ENCODE data around the gene EYS.
"Not testable (repeated sequence)": the region's sequence is repeated elsewhere in the genome, so short reads cannot be mapped to it uniquely, and the experiment has no call there.

Gene EYS

DNA sequence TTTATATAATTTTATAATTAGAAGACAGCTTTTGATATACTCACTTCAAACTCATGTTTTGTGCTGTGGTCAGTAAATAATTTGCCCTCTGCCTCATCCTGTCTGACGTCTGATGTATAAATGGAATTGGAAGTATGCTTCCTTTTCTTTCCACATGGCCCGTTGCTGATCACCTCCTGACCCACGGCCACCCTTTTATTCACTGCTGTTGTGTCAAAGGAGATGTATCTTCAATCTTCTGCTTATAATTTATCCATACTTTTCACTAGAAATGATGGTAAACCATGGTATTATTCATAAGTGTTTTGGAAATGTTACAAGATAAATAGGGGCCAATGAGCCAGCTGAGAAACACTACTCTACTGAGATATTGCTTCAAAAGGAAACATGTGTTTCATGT is 1229.6 kb downstream of the EYS start:
- no peaks in the 10 kb centered on the region for H3K9me3 ChIP-seq (ENCODE audit: control insufficient read depth, low read length)
- no peak overlapping the region for H3K4me3 ChIP-seq (ENCODE audit: low read length)
- no peaks in the 10 kb centered on the region for H3K36me3 ChIP-seq (ENCODE audit: control insufficient read depth, insufficient read depth, low read length, severe bottlenecking)
- DNase-seq (ENCODE audit: low read depth), result no peak
- no peaks in the 10 kb centered on the region for H3K27me3 ChIP-seq (replicated peaks; ENCODE audit: control insufficient read depth, insufficient read depth, low read length)
- H3K9ac ChIP-seq (ENCODE audit: low read length), result no peak overlapping the region
- H3K4me1 ChIP-seq (ENCODE audit: control insufficient read depth, insufficient read depth, low read length), result peaks cover 11% of the 10 kb centered on the region

DNA sequence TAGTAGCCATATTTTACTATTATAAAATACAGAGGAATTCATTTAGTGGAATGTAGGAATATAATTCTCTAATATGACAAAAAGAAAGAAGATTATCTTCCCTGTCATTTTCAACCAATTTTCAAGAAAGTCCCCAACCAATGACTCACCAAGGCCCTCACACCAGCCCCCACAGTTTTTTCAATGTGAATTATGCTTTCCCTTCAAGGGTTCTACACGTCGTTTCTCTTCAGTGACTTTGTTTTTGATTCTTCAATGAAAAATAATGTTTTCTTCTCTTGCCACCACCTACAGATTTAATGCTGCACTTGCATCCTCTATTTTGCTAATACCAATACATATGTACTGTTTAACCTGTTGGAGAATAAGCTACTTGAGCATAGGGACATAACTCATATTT is 1230.1 kb downstream of the EYS start:
- DNase-seq (ENCODE audit: low read depth), result no peak
- Histone ChIP-seq H3K9me3 (ENCODE audit: control insufficient read depth, low read length) (no peaks in the 10 kb centered on the region), H3K36me3 (ENCODE audit: control insufficient read depth, insufficient read depth, low read length, severe bottlenecking) (no peaks in the 10 kb centered on the region), H3K4me3 (ENCODE audit: low read length) (no peak overlapping the region), H3K4me1 (ENCODE audit: control insufficient read depth, insufficient read depth, low read length) (peaks cover 11% of the 10 kb centered on the region), H3K27me3 (replicated peaks; ENCODE audit: control insufficient read depth, insufficient read depth, low read length) (no peaks in the 10 kb centered on the region), H3K9ac (ENCODE audit: low read length) (no peak overlapping the region)

DNA sequence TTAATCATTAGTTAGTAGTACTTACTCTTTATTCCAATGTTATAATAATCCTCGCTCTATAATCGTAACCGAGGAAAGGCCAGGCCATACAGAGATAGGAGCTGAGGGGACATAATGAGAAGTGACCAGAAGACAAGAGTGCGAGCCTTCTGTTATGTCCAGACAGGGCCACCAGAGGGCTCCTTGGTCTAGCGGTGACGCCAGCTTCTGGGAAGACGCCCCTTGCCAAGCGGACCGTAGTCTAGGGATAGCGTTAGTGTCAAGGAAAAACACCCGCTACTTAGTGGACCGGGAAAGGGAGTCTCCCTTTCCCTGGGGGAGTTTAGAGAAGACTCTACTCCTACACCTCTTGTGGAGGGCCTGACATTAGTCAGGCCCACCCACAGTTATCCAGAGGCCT is 1237.6 kb downstream of the EYS start:
- not testable (repeated sequence) for H3K4me1 ChIP-seq (ENCODE audit: control insufficient read depth, insufficient read depth, low read length); H3K9ac ChIP-seq (ENCODE audit: low read length); DNase-seq (ENCODE audit: low read depth); H3K4me3 ChIP-seq (ENCODE audit: low read length); H3K36me3 ChIP-seq (ENCODE audit: control insufficient read depth, insufficient read depth, low read length, severe bottlenecking); H3K27me3 ChIP-seq (replicated peaks; ENCODE audit: control insufficient read depth, insufficient read depth, low read length)
- H3K9me3 ChIP-seq (ENCODE audit: control insufficient read depth, low read length), result peaks cover 11% of the 10 kb centered on the region

DNA sequence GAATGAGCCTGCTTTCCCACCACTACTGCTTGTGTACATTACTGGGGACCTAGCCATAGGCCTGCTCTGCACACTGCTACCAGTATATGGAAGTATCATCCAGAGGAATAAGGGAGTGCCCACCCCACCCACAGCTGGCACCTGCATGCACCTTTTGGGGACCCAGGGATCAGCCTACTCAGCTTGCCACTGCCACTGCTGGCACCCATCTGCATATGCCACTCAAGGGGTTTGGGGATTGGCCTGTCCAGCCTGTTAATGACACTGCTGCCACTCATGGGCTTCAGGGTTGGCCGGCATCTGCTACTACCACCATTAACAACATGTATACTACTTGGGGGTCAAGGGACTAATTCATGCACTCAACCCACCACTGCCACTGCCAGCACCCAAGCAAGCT is 1239.4 kb downstream of the EYS start:
- no peak overlapping the region for H3K4me3 ChIP-seq (ENCODE audit: low read length)
- H3K36me3 ChIP-seq (ENCODE audit: control insufficient read depth, insufficient read depth, low read length, severe bottlenecking), result no peaks in the 10 kb centered on the region
- H3K9ac ChIP-seq (ENCODE audit: low read length), result no peak overlapping the region
- H3K9me3 ChIP-seq (ENCODE audit: control insufficient read depth, low read length), result peaks cover 11% of the 10 kb centered on the region
- no peak for DNase-seq (ENCODE audit: low read depth)
- no peaks in the 10 kb centered on the region for H3K4me1 ChIP-seq (ENCODE audit: control insufficient read depth, insufficient read depth, low read length)
- no peaks in the 10 kb centered on the region for H3K27me3 ChIP-seq (replicated peaks; ENCODE audit: control insufficient read depth, insufficient read depth, low read length)

DNA sequence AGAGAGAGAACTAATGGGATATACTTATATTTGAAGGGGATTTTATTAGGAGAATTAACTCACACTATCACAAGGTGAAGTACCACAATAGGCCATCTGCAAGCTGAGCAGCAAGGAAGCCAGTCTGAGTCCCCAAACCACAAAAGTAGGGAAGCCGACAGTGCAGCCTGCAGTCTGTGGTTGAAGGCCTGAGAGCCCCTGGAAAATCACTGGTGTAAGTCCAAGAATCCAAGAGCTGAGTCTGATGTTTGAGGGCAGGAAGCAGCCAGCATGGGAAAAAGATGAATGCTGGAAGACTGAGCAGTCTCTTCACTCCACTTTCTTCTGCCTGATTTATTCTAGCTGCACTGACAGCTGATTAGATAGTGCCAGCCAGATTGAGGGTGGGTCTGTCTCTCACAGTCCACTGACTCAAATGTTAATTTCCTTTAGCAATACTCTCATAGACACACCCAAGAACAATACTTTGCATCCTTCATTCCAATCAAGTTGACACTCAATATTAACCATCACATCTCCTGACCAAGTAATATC is 1247.5 kb downstream of the EYS start:
- Histone ChIP-seq H3K9ac (ENCODE audit: low read length) (no peak overlapping the region), H3K27me3 (replicated peaks; ENCODE audit: control insufficient read depth, insufficient read depth, low read length) (no peaks in the 10 kb centered on the region), H3K9me3 (ENCODE audit: control insufficient read depth, low read length) (peaks cover 5% of the 10 kb centered on the region), H3K4me1 (ENCODE audit: control insufficient read depth, insufficient read depth, low read length) (no peaks in the 10 kb centered on the region), H3K36me3 (ENCODE audit: control insufficient read depth, insufficient read depth, low read length, severe bottlenecking) (no peaks in the 10 kb centered on the region), H3K4me3 (ENCODE audit: low read length) (no peak overlapping the region)
- no peak for DNase-seq (ENCODE audit: low read depth)

DNA sequence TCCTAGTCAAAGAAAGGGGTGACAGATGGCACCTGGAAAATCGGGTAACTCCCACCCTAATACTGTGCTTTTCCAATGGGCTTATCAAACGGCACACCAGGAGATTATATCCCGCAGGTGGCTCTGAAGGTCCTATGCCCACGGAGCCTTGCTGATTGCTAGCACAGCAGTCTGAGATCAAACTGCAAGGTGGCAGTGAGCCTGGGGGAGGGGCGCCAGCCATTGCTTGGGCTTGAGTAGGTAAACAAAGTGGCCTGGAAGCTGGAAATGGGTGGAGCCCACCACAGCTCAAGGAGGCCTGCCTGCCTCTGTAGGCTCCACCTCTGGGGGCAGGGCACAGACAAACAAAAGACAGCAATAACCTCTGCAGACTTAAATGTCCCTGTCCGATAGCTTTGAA is 1258.9 kb downstream of the EYS start:
- H3K36me3 ChIP-seq (ENCODE audit: control insufficient read depth, insufficient read depth, low read length, severe bottlenecking); H3K4me1 ChIP-seq (ENCODE audit: control insufficient read depth, insufficient read depth, low read length); H3K9me3 ChIP-seq (ENCODE audit: control insufficient read depth, low read length); H3K9ac ChIP-seq (ENCODE audit: low read length); H3K27me3 ChIP-seq (replicated peaks; ENCODE audit: control insufficient read depth, insufficient read depth, low read length); H3K4me3 ChIP-seq (ENCODE audit: low read length); DNase-seq (ENCODE audit: low read depth): not testable (repeated sequence)

DNA sequence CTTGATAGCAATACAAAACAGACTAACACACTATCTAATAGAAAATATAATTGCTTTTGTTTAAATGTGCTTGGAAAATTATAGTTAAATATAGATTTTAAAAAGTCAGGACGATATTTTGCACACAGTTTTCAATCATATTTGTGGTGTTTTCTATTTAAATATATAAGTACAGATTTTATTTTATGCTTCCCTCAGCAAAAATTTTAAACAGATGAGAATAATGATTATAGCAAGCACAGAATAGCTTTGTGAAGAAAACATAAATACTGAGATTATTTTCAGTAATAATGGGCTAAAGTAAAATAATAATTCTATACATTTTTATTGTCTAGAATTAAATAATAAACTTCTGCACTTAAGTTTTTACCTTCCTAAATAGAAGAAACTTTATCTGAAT is 1262.0 kb downstream of the EYS start:
- no peaks in the 10 kb centered on the region for H3K27me3 ChIP-seq (replicated peaks; ENCODE audit: control insufficient read depth, insufficient read depth, low read length)
- no peak for DNase-seq (ENCODE audit: low read depth)
- no peak overlapping the region for H3K4me3 ChIP-seq (ENCODE audit: low read length)
- no peaks in the 10 kb centered on the region for H3K36me3 ChIP-seq (ENCODE audit: control insufficient read depth, insufficient read depth, low read length, severe bottlenecking)
- no peaks in the 10 kb centered on the region for H3K9me3 ChIP-seq (ENCODE audit: control insufficient read depth, low read length)
- no peak overlapping the region for H3K9ac ChIP-seq (ENCODE audit: low read length)
- no peaks in the 10 kb centered on the region for H3K4me1 ChIP-seq (ENCODE audit: control insufficient read depth, insufficient read depth, low read length)

DNA sequence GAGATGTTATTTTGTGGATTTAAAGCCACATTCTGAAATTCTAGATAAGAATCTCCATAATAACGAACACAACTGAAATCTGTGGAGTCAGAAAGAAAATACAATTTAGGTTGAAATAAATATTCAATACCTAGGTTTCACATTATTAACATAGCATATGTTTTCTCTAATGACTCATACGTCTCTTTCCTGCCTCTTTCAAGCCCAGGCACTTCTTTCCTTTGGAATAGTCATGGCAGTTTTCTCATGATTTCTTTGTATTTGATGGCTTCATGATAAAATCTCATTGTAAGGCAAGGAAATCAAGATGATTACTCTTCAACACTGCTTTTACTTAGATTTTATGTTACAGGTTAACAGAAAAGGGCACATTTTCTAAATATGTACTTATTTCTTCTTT is 1267.8 kb downstream of the EYS start:
- H3K36me3 ChIP-seq (ENCODE audit: control insufficient read depth, insufficient read depth, low read length, severe bottlenecking), result no peaks in the 10 kb centered on the region

DNA sequence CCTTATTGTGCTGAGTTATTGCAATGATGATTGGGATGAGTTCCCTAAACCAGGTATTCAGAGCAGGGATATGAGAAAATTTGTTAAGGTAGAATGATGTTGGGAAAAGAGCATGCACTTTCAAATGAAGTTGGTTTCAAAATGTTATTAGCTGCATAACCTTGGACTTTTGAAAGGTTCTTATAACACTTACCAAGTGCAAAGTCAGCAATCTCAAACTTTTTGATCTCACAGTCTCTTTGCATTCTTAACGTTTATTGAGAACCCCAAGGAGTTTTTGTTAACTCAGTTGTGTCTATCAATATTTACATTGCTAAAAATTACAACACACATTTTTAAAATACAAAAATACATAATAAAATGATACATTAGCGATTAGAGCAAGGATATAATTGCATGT is 1269.0 kb downstream of the EYS start:
- Histone ChIP-seq H3K27me3 (replicated peaks; ENCODE audit: control insufficient read depth, insufficient read depth, low read length) (no peaks in the 10 kb centered on the region), H3K4me3 (ENCODE audit: low read length) (no peak overlapping the region), H3K36me3 (ENCODE audit: control insufficient read depth, insufficient read depth, low read length, severe bottlenecking) (no peaks in the 10 kb centered on the region), H3K9me3 (ENCODE audit: control insufficient read depth, low read length) (no peaks in the 10 kb centered on the region), H3K4me1 (ENCODE audit: control insufficient read depth, insufficient read depth, low read length) (no peaks in the 10 kb centered on the region), H3K9ac (ENCODE audit: low read length) (no peak overlapping the region)
- no peak for DNase-seq (ENCODE audit: low read depth)

More for the DNA sequence above, 1267.8 kb downstream of the EYS start:
- Histone ChIP-seq H3K27me3 (replicated peaks; ENCODE audit: control insufficient read depth, insufficient read depth, low read length) (no peaks in the 10 kb centered on the region), H3K9me3 (ENCODE audit: control insufficient read depth, low read length) (no peaks in the 10 kb centered on the region), H3K4me1 (ENCODE audit: control insufficient read depth, insufficient read depth, low read length) (no peaks in the 10 kb centered on the region), H3K4me3 (ENCODE audit: low read length) (no peak overlapping the region), H3K9ac (ENCODE audit: low read length) (no peak overlapping the region)
- no peak for DNase-seq (ENCODE audit: low read depth)

DNA sequence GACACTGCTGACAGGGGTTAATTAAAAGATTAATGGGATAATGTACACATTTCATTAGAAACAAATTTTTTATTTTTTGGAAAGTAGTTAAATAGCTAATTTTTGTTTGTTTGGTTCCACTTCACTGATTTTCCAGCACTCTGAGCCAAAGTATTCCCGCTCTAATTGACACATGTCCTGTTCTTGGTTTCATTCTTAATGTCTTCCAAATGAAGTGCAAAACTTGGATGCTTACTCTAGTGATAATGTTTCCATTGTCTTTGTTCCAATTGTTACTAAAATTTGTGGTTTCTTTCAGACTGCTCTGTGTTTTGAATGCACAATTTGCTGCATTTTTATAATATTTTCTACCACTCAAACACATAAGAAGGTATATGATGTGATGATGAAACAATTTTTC is 1277.1 kb downstream of the EYS start:
- DNase-seq (ENCODE audit: low read depth), result no peak
- Histone ChIP-seq H3K9ac (ENCODE audit: low read length) (no peak overlapping the region), H3K4me1 (ENCODE audit: control insufficient read depth, insufficient read depth, low read length) (peaks cover 6% of the 10 kb centered on the region), H3K4me3 (ENCODE audit: low read length) (no peak overlapping the region), H3K27me3 (replicated peaks; ENCODE audit: control insufficient read depth, insufficient read depth, low read length) (no peaks in the 10 kb centered on the region), H3K9me3 (ENCODE audit: control insufficient read depth, low read length) (no peaks in the 10 kb centered on the region), H3K36me3 (ENCODE audit: control insufficient read depth, insufficient read depth, low read length, severe bottlenecking) (no peaks in the 10 kb centered on the region)

DNA sequence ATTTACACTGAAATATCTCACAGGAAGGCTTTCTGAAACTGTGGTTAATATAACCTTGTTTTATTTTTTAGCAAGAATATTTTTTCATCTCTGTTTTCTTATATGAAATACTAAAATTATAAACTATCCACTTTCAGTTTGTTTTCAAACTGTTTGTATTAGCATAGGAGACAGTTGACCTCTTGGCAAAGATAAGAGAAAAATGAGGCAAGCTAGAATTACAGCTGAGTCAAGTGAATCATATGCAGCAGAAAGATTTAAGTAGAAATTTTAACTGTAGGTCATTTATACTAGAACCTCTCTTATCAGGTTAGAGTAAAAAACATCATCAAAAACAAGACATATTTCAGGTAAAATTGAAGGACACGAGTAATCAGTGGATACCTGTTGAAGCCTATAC is 1278.8 kb downstream of the EYS start:
- Histone ChIP-seq H3K9ac (ENCODE audit: low read length) (no peak overlapping the region), H3K4me1 (ENCODE audit: control insufficient read depth, insufficient read depth, low read length) (peaks cover 6% of the 10 kb centered on the region), H3K36me3 (ENCODE audit: control insufficient read depth, insufficient read depth, low read length, severe bottlenecking) (no peaks in the 10 kb centered on the region), H3K4me3 (ENCODE audit: low read length) (no peak overlapping the region), H3K27me3 (replicated peaks; ENCODE audit: control insufficient read depth, insufficient read depth, low read length) (no peaks in the 10 kb centered on the region), H3K9me3 (ENCODE audit: control insufficient read depth, low read length) (no peaks in the 10 kb centered on the region)
- no peak for DNase-seq (ENCODE audit: low read depth)

DNA sequence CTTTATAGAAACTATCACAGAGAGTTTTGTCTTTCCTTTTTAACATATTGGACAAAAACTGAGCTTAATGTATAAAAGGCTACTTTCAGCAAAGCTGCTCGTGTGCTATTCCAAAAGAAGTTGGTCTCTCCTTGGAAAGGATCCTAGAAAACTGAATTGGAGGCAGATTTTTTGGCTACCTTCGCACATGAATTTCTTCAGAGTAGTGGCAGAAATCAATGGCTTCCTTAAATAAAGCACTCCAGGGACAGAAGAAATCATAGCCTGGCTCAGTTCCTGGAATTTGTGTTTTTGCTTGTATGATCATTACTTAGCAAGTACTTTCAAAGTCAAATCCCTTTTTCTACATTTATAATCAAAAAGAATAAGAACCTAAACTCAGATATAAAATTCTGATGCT is 1291.1 kb downstream of the EYS start:
- no peaks in the 10 kb centered on the region for H3K9me3 ChIP-seq (ENCODE audit: control insufficient read depth, low read length)
- H3K9ac ChIP-seq (ENCODE audit: low read length), result no peak overlapping the region
- no peaks in the 10 kb centered on the region for H3K27me3 ChIP-seq (replicated peaks; ENCODE audit: control insufficient read depth, insufficient read depth, low read length)
- DNase-seq (ENCODE audit: low read depth), result no peak
- peaks cover 27% of the 10 kb centered on the region for H3K4me1 ChIP-seq (ENCODE audit: control insufficient read depth, insufficient read depth, low read length)
- no peak overlapping the region for H3K4me3 ChIP-seq (ENCODE audit: low read length)
- no peaks in the 10 kb centered on the region for H3K36me3 ChIP-seq (ENCODE audit: control insufficient read depth, insufficient read depth, low read length, severe bottlenecking)
